Measurements from ENCODE around the gene UBE2G1. TPM values are rescaled to one million over a fixed set of nuclear protein-coding genes. Genes with fewer than 3 reads are reported as not detected.
"Not testable (repeated sequence)": the region's sequence is repeated elsewhere in the genome, so short reads cannot be mapped to it uniquely, and the experiment has no call there.

UBE2G1 gene
- polyA plus RNA-seq, 3 donors = 53.6 to 59.7 (median 57.6) TPM

DNA sequence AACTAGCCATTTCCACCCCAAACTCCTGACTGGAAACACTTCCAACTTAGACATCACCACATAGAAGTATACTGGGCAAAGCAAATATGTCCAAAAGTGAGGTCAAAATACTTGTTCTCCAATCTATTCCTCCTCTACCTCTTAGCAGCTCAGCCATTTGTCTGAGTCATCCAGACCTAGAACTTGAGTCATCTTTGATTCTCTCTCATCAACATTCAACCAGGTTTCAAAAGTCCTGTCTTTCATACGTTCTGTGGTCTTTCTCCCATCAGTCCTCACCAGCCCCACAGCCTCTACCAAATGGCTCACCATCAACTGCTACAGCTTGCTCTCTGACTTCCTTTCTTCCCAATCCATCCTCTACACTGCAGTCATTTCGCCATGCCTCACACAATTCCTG is 109.5 kb downstream of the UBE2G1 start:
- no peak for DNase-seq

DNA sequence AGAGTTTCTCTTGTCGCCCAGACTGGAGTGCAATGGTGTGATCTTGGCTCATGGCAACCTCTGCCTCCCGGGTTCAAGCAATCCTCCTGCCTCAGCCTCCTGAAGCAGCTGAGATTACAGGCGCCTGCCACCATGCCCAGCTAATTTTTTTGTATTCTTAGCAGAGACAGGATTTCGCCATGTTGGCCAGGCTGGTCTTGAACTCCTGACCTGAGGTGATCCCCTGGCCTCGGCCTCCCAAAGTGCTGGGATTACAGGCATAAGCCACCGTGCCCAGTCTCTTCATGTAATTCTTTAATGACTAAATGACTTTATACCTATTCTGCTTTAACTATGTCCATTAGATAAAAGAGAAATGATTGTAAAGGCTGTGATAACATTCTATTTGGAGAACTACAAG is 111.2 kb downstream of the UBE2G1 start:
- not testable (repeated sequence) for DNase-seq

DNA sequence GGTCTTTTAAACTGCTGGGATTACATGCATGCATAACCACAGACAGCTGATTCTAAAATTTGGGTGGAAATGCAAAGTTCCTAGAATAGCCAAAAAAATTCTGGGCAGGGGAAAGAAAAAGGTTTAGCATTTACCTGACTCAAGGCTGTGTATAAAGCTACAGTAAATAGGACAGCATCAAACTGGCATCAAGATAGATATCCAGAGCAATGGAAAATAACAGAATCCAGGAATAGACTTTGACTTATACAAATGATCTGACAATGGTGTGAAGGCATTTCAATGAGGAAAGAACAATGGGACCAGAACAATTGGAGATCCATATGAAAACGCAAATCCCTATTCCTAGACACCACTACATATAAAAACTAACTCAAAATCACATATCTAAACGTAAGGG is 115.6 kb downstream of the UBE2G1 start:
- no peak for DNase-seq

DNA sequence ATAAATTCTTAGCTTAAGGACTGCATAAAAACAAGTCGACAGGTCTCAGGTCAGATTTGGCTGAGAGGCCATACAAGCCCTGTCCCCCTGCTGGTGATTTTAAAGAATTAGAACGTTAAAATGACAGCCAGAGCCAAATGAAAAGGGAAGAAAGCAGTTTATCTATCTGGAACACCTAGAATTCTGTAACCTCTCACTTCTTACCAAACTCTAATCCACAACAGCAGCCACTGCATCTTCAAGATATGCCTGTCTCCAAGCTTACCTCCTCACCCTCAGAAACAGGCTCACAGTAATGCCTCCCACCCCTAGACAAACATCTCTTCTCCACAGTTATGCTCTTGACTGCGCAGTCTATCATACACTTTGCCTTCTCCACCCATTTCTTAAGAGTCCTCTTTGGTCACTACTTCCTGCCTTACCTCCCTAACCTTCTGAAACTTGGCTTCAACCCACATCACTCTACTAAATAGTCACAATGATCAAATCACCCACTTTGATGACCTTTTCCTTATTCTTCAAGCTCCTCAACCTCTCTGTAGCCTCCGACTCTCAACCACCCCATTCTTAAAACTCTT is 116.9 kb downstream of the UBE2G1 start:
- DNase-seq = no peak

DNA sequence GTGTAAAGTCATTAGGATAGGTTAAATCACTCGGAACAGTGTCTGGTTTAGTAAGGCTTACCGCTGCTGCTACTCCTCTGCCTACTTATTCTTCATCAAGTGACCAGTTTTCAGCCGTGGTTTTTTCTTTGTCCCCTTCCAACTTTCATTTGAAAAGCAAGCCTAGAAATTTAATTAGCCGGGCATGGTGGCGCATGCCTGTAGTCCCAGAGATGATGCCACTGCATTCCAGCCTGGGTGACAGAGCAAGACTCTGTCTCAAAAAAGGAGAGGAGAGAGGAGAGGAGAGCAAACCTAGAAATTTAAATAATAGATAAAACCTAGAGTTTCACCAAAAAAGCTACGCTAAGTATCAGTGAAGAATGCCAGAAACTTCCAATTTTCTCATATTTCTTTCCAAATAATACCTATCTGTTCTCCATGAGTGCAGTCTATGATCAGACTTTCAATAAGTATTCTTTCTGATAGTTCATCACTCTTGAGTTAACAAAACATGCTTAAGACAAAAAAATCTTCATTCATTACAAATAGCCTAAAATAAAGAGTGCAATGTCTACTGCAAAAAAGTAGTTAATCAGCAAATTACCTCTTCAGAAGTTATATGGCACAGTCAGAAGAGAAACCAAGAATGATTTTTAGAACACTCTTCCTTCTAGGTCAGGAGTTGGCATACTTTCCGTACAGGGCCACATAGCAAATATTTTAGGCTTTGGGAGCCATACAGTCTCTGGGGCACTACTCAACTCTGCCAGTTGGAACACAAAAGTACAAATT is 117.8 kb downstream of the UBE2G1 start:
- no peak for DNase-seq

DNA sequence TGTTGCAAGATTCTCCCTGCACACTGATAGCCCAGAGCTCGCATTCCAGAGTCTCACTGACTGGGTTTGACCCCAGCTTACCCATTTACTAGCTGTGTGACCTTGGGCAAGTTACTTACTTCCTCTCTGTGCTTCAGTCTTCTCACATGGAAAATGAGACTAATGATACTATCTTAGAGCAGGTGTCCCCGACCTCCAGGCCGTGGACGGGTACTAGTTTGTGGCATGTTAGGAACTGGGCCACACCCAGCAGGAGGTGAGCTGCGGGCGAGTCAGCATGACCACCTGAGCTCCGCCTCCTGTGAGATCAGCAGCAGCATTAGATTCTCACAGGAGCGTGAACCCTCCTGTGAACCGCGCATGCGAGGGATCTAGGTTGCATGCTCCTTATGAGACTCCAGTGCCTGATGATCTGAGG is 118.5 kb downstream of the UBE2G1 start:
- DNase-seq = no peak

DNA sequence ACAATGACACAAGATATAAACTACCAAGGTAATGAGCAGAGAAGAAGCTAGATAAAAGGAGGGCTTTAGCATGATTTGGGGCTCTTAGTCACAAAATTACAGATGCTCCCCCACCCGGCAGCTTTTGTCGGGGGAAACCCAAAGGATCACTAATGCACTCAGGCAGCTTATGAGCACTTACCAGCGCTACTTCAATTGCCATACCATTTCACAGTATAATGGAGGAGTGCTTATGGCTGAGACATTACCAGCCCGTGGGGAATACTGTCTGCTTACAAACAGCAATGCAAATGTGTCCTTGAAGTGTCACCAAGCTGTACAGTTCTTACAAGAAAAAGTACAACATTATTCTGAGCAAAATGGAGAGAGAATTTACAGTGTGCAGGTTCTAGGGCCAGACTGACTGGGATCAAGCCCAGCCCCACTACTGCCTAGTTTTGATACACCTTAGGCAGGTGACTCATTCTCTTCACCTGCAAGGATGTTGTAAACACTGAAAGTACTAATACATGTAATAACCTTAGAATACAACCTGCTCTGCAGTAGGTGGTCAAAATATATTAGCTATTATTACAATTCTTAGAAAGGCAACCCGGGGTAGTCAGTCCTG is 119.0 kb downstream of the UBE2G1 start:
- DNase-seq = no peak

DNA sequence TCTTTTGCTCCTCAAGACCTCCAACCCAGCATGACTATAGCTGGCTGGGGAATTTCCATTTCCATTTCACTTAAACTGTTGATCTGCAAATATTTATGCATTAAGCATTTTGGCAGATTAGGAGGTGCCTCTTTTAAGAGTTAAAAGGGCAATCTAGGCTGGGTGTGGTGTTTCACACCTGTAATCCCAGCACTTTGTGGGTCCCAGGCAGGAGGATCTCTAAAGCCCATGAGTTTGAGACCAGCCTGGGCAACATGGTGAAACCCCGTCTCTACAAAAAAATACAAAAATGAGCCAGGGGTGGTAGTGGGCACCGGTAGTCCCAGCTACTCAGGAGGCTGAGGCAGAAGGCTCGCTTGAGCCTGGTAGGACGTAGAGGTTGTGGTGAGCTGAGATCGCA is 119.8 kb downstream of the UBE2G1 start:
- no peak for DNase-seq

DNA sequence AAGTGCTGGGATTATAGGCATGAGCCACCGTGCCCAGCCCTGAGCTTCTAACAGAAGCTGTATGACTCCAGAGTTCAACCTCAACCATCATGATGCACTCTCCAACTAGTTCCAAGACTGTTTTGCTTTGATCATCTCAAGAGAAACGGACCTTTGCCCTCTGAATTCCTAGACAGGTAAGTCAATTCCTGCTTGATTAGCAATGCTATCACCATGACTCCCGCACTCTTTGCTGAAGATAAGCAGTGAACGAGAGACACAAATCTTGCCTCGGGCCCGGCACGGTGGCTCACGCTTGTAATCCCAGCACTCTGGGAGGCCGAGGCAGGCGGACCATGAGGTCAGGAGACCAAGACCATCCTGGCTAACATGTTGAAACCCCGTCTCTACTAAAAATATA is 124.9 kb downstream of the UBE2G1 start:
- no peak for DNase-seq

DNA sequence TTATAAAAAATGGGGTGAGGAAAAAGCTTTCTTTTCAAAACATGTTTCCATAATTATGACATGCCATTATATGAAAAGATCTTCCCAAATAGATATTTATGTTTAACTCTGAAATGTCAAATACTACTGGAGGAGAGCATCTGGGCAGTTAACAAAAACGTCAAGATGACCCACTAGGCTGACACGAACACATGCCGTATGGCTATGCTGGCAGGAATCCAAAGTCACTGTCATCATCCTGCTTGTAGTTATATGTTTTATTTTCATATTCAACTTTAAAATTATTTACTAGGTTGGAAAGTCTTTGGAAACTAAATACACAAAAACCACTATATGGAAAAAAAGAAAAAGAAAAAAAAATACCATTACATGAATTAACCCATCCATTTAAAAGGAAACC is 130.0 kb downstream of the UBE2G1 start:
- DNase-seq = no peak

DNA sequence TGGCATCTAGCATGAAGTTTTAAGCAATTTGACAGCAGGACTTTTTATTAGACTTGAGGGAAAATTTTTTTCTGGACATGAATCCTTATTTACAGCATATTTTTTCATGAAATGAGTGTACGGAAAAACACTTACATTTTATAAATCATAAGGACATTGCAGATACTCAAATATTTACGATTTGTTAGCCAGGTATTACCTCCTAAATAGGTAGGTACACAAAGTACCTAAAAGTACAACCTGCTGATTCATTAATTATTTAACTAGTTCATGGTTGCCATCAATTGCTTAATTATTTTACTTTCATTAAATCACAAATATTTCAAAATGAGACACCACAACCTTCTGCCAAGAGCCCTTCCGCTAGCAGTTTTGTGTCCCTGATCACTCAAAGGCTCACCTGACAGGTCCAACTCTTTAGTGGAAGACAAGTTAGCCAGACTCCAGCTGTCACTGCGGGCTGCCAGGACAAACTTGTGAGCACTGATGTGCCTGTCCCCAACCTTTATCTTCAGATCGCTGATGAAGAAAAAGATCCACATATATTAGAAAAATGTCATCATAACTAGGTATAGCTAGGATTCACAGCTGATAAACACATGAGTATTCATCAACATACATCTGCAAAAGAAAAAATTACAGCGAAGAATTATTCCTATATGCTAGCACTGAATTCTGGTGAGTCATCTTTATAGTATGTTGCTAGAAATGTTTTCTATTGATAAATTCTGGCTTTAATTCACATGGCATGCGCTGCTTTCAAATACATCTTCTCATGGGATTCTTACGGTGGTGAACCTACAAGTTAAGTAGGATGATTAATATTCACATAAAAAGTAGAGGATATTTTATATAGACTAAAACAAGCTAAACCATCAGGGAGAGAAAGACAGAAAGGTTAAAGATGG is 130.8 kb downstream of the UBE2G1 start:
- DNase-seq = no peak

DNA sequence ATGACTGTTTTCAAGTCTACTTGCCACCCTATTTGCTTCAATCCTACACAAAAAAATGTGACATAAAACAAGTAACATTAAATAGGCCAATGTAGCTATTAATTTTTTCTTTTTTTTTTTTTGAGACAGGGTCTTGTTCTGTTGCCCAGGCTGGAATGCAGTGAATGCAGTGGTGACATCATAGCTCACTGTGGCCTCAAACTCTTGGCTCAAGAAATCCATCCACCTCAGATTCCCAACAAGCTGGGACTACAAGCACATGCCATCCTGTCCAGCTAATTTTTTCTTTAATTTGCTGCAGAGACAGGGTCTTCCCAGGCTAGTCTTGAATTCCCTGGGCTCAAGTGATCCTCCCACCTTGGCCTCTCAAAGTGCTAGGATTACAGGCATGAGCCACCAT is 132.1 kb downstream of the UBE2G1 start:
- no peak for DNase-seq

DNA sequence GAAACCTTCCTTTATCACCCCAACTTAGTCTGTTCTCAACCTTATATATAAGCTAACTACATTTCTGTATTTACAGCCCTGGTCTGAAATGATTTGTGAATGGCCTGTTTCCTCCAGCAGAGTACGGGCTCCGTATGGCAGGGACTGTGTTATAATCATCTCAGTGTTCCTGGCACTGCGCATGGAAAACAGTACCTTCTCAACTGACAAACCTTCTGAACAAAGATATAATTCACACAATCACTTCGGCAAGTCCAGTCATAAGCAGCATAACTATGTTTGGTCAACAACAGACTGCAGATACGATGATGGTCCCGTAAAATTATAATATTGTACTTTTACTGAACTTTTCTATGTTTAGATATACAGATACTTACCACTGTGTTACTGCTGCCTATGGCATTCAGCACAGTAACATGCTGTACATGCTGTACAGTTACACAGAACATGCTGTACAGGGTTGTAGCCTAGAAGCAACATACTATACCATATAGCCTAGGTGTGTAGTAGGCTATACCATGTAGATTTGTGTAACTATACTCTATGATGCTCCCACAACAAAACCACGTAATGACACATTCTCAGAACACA is 132.7 kb downstream of the UBE2G1 start:
- no peak for DNase-seq

DNA sequence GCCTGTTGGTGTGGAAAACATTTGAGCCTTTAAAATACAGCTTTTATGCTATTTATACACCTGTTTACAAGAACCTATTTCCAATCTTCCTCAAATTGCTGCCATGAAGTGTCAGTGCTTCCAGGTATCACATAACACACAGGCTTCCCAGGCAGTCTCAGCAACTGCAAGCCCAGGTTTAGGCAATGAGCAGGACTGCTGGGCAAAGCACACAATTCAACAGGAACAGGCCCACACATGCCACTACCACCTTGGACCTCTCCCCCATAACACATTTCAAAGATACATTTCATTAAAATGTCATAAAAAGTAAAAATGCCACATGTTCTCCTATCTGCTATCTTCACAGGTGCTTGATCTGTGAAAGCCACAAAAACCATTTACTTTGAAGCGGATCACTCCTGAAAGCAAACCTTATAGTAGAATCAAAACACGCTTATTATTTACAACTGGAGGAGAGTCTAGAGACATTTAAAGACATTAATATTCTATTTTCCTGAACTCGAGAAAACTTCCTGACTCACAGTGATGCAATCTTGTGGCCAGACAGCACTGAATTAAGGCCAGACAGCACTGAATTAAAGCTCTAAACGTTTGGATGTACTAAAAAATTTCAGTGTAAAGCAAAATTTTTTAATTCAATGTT is 134.2 kb downstream of the UBE2G1 start:
- no peak for DNase-seq

DNA sequence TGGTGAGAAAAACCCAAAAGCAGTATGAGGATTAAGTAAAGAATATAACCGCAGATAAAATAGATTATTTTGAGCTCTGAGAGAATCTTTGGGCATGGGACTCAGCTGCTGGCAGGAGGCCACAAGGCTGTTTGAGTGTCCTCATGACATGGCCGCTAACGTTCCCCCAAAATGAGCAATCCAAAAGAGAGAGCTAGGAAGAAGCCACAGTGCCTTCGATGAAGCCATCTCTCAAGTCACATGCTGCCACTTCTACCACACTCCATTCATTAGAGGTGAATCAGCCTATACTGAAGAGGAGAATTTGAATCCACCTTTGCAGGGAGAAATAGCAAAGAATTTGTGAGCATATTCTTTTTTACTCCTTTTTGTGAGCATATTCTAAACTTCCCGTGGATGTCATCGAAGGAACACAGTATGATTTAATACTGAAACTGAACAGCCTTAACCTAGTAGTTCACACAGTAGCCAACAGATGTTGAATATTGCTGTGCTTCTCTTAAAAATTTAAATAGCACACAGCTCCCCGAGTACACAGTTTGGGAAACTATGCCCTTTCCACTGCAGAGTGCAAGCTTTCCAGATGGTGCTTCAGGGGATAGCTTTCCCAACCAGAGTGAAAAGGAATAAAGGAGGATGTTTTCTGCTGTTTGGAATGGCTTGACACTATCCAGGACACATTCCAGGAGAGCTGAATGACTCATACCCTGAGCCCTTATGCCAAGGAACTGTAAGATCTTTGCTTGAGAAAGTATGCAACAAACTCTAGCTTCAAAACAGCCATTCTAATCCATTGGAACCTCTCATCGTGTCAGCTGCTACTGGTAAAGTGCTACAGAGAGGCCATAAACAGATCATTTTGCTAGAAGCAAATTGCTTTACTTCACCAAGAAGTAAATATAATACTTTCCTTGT is 136.6 kb downstream of the UBE2G1 start:
- no peak for DNase-seq

DNA sequence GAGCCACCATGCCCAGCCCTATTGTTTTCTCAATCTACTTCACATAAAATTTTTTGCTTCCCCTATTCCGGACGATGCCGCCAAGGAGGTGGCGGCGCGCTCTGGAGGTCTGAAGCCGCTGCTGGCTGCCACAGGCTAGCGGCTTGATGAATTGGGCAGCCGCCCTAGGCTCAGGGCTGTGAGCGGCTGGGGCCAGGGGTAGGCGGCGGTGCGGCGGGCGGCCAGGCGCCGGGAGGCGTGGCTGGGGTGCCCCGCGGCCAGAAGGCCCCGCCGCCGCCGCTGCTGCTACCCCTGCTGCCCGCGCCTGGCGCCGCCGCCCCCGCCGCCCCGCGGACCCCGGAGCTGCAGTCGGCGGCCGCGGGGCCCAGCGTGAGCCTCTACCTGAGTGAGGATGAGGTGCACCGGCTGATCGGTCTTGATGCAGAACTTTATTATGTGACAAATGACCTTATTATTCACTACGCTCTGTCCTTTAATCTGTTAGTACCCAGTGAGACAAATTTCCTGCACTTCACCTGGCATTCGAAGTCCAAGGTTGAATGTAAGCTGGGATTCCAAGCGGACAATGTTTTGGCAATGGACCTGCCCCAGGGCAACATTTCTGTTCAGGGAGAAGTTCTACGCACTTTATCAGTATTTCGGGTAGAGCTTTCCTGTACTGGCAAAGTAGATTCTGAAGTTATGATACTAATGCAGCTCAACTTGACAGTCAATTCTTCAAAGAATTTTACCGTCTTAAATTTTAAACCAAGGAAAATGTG is 144.4 kb downstream of the UBE2G1 start:
- no peak for DNase-seq

DNA sequence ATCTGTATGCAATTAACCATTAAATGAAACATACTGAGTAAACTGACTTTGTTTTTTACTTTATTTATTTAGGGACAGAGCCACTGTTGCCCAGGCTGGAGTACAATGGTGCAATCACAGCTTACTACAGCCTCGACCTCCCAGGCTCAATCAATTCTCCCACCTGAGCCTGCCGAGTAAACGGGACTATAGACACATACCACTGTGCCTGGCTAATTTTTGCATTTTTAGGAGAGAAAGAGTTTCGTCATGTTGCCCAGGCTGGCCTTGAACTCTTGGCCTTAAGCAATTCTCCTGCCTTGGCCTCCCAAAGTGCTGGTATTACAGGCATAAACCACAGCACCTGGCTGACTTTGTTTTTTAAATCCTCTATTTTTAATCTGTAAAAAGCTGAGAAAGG is 145.3 kb downstream of the UBE2G1 start:
- DNase-seq = no peak

DNA sequence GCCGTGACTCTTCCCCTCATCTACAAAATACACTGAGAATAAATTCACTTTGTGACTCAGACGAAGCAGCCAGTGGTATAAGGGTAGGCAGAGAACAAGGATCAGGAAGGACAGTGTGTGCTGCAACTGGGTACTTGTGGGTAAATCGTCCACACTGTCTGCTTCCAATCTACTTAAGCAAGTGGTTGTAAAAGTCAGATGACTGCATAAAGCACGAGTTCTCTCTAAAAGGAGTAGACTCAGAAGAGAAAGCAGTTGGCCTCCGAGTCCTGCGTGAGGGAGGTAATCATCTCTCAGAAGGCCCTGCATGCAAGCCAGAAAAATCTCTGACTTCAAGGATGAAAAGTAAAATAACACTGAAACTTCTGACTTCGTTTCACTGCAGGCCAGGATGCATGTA is 145.8 kb downstream of the UBE2G1 start:
- DNase-seq = no peak
